ENCODE results near the gene TNNC2.
A peak's percentile ranks its signal among the peaks of the same experiment; 100 is the strongest.
"Not testable (repeated sequence)": the region's sequence is repeated elsewhere in the genome, so short reads cannot be mapped to it uniquely, and the experiment has no call there.

TNNC2 gene

GRCh38 chr20:45848969-45849582 is 22.0 kb upstream of the TNNC2 start:
- no peak for DNase-seq (ENCODE audit: low read depth in 2 of 2)

GRCh38 chr20:45848421-45848820 is 21.3 kb upstream of the TNNC2 start:
- no peak for DNase-seq (ENCODE audit: low read depth in 2 of 2)

- DNase-seq (ENCODE audit: low read depth in 2 of 2) = no peak
These were observed 18.3 kb upstream of the TNNC2 start for GRCh38 chr20:45845452-45845851.

DNA sequence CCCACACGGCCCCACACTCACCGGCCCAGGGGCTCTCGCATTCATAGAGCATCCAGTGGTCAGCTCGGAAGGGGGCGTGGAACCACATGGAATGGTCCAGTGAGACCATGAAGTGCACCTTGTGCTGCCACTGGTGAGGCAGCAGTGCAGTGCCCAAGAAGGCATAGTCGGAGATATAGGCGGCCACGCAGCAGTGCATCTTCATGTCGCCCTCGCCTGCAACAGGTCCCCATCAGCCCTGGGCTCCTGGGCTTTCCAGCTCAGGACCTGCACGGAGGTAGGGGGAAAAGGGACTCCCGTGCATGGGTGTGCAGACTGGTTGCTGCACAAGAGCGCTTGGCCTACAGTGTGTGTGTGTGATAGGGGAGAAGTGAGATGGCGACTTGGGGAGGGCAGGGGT is 16.4 kb upstream of the TNNC2 start:
- no peak for DNase-seq (ENCODE audit: low read depth in 2 of 2)

DNA sequence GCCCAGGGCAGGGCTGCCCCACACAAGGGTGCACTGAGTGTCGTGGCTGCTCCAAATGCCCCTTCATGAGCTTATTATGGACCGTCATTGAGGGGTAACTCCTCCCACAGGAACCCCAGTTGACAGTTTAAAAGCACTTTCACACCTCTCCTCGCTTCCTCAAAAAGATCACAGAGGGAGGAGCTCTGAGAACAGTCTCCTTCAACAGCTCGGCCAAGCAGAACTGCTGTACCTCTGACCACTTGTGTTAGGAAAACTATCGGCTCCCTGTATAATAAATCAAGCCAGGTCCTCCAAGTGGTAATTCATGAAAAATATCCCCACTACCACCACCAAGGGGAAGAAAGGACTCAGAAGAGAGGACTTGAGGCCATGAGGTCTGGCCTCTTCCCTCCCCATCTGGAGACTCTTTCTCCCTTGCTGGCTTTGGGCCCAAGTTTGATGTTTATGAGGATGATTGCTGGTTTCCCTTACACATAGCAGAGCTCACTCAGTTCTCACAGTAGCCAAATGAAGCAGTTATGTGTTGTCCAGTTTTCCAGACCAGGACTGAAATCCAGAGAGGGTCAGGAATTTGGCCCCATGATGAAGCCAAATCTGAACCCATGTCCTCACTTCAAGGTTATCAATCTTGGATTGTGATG is 15.2 kb upstream of the TNNC2 start:
- no peak for DNase-seq (ENCODE audit: low read depth in 2 of 2)

GRCh38 chr20:45841407-45842129 is 14.5 kb upstream of the TNNC2 start:
- no peak for DNase-seq (ENCODE audit: low read depth in 2 of 2)

GRCh38 chr20:45840700-45841198 is 13.6 kb upstream of the TNNC2 start:
- no peak for DNase-seq (ENCODE audit: low read depth in 2 of 2)

- DNase-seq (ENCODE audit: low read depth in 2 of 2) = no peak
These were observed 9.7 kb upstream of the TNNC2 start for GRCh38 chr20:45836841-45837240.

- DNase-seq (ENCODE audit: low read depth in 2 of 2) = no peak
These were observed 8.7 kb upstream of the TNNC2 start for GRCh38 chr20:45835825-45836224.

DNA sequence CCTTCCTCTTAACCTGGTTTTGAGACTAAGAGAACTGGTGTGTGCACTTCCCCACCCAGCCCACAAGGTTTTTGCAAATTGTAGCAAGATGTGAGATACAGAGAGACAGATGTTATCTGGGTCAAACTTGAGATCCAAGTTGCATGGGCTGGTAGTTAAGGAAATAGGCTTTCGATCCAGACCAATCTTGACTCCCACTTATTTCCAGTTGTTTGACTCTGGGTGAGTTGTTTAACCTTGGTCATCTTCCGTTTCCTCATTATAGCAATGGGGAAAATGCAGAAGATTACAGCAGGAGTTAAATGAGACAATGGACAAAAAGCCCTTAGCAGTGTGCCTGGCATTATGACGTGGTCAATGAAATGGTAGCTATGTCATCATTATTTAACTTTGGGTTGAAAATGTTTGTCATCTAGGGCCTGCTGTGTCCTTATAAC is 8.2 kb upstream of the TNNC2 start:
- DNase-seq (ENCODE audit: low read depth in 2 of 2) = no peak

GRCh38 chr20:45834797-45835161 is 7.7 kb upstream of the TNNC2 start:
- no peak for DNase-seq (ENCODE audit: low read depth in 2 of 2)

GRCh38 chr20:45833883-45834796 is 7.0 kb upstream of the TNNC2 start:
- DNase-seq (ENCODE audit: low read depth in 2 of 2) = peak; percentile 20 to 26

DNA sequence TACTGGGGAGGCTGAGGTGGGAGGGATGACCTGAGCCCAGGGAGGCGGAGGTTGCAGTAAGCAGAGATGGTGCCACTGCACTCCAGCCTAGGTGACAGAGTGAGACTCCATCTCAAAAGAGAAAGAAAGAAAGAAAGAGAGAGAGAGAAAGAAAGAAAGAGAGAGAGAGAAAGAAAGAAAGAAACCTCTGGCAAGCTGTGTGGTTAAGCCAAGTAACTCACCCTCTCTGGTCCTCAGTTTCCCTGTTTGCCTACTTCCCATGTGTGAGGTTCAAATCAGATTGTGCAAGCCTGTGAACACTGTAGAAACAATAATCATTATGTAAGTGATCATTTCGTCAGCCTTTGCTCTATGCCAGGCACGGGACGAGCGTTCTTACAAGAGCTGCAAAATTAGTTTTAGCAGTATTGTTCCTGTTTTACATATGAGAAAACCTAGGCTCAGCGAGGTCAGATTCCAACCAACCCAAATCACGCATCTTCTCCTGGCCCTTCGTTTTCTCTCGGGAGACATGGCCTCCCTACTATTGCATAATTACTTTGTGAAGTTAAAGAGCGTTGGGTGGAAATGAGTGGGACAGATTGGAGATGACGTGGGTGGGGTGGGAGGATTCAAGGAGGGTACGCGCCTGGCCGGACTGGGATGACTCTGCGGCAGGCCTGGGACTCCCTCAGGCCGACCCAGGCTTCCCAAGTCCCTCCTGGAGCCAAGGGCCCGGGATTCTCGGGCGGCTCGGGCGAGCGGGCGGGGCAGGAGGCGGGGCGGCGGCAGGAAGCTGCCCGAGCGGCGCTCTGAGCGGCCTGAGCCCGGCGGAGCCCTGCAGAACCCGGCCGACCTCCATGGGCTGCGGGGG is 6.1 kb upstream of the TNNC2 start, which contains the start of gene SNX21:
SNX21 (plus strand) TSS at position 770 of the 853 bp plus-strand sequence. CDS start 121 bp downstream, outside the sequence.
- DNase-seq (ENCODE audit: low read depth in 2 of 2) = peak in 1 of 2 donors; percentile 16

DNA sequence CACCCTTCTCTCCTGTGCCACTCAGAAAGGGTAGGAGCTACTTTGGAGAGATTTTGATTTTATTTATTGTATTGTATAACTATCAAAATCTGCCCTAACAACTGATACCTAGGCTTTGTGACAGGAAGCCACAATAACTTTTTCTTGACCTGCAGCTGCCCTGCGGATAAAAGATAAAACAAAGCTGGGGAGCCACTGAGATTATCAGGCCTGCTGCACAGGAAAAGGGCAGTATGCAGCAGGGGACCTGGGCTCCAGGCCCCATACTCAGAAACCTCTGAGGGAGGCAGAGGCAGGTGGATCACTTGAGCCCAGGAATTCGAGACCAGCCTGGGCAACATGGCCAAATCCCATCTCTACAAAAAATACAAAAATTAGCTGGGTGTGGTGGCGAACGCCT is 5.5 kb upstream of the TNNC2 start:
- DNase-seq (ENCODE audit: low read depth in 2 of 2) = no peak

GRCh38 chr20:45829673-45830106 is 2.6 kb upstream of the TNNC2 start:
- not testable (repeated sequence) for DNase-seq (ENCODE audit: low read depth in 2 of 2)

GRCh38 chr20:45828589-45828988 is 1.5 kb upstream of the TNNC2 start:
- no peak for DNase-seq (ENCODE audit: low read depth in 2 of 2)

DNA sequence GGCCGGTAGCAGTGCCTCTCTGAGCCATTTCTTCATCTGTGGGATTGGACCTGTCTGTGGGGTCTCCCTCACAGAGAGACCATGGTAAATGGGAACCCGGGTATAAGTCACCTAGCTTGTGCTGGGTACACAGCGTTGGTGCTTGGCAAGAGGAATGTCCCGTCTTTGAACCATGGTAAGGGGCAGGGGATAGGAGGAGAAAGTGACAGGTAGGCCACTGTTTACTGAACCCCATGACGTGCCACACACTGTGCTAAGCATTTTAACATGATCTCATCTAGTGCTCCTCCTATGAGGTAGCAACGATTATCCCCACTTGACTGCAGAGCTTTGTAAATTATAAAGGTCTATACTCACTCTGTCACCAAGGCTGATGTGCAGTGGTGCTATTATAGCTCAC is 600 bp upstream of the TNNC2 start:
- no peak for DNase-seq (ENCODE audit: low read depth in 2 of 2)

DNA sequence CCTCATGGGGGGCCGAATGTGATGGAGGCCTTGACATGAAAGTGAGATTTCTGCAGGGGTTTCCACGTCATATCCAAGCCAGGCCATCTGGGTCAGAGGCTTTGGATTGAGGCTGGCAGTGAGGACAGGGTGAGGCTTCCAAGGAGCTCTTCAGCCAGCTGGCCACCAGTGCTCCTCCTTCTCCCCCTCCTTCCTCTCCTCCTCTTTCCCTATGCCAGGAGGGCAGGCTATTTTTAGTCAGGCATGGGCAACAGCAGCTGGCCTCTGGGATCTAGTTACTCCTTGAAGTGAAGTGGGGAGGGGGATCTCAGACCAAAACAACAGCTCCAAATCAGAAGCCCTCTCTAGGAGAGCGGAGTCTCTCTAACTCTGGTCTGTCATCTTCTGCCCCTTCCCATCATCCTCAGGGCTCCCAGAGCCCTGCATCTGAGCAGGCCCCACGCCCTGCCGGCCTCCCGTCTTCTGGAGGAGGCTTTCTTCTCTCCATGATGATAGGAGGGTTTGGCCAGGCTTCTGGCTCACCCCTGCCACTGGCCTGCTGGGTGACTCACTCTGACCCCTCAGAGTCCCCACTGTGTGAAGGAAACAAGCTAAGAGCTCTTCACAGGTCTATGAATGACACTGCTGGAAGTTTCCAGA is 612 bp downstream of the TNNC2 start:
- DNase-seq (ENCODE audit: low read depth in 2 of 2) = no peak

- DNase-seq (ENCODE audit: low read depth in 2 of 2) = peak; percentile 26 to 41
These were observed 2.9 kb downstream of the TNNC2 start for GRCh38 chr20:45823949-45824835.
